Measurements from ENCODE around the gene NPY5R. TPM values are rescaled to one million over a fixed set of nuclear protein-coding genes. Genes with fewer than 3 reads are reported as not detected.

NPY5R gene
- total RNA-seq, 2 experiments from 2014 or later, result not detected

DNA sequence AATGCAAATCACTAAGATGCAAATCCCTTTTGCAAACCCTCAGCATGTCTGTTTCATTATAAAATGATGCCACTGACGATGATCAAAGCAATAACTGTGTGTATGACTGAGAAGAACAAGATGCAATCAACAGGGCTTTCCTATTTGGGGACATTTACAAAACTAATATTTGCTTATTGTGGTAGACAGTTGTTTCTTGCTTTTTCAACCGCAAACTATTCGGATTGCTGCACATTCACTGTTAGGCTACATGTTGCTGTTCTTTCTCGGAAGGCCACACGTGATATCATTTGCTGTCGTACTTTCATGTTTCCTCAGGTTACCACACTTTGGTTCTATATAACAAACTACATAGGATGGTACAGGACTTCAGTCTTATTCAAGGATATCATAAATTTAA lies 49.8 kb downstream of the NPY5R start:
- ATAC-seq (no peak), DNase-seq (no peak)
- CTCF ChIA-PET, result no interaction called here
- no peak overlapping the region for H3K4me3 Mint-ChIP-seq
- H3K4me1 Mint-ChIP-seq (ENCODE audit: low read depth), result no peaks in the 10 kb centered on the region
- no peaks in the 10 kb centered on the region for H3K9me3 Mint-ChIP-seq (ENCODE audit: insufficient read depth)
- no peaks in the 10 kb centered on the region for H3K27me3 Mint-ChIP-seq (ENCODE audit: low read depth)
- H3K27ac Mint-ChIP-seq, result no peak overlapping the region
- POLR2A ChIA-PET, result no interaction called here
- H3K36me3 Mint-ChIP-seq (ENCODE audit: low read depth), result no peaks in the 10 kb centered on the region

GRCh38 chr4:163395055-163395454 lies 51.4 kb downstream of the NPY5R start:
- no peak for ATAC-seq
- DNase-seq, result no peak
- ChIA-PET POLR2A (no interaction called here), CTCF (no interaction called here)
- Mint-ChIP-seq H3K4me3 (no peak overlapping the region), H3K36me3 (ENCODE audit: low read depth) (no peaks in the 10 kb centered on the region), H3K4me1 (ENCODE audit: low read depth) (no peaks in the 10 kb centered on the region), H3K27me3 (ENCODE audit: low read depth) (no peaks in the 10 kb centered on the region), H3K27ac (no peak overlapping the region), H3K9me3 (ENCODE audit: insufficient read depth) (no peaks in the 10 kb centered on the region)

DNA sequence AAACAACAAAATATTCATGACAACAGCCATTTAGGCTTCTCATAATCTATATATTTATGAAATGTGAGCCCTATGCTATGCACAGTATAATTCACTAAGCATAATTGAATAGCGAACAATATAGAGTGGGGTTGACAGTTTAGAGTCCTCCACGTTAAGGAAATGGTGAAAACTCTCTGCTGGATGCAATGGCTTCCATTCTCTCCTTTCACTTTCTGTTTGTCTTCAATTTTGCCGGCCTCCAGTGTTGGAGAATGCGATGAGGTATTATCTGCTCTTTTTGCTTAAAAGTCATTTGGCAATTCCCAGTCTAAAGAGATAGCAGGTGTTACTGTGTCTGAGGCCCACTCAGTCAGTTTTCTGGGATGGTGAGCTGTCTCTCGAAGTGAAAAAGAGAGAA lies 52.1 kb downstream of the NPY5R start:
- Mint-ChIP-seq H3K4me1 (ENCODE audit: low read depth) (no peaks in the 10 kb centered on the region), H3K4me3 (peak overlapping the region; percentile 19), H3K27me3 (ENCODE audit: low read depth) (no peaks in the 10 kb centered on the region), H3K36me3 (ENCODE audit: low read depth) (no peaks in the 10 kb centered on the region), H3K27ac (no peak overlapping the region), H3K9me3 (ENCODE audit: insufficient read depth) (no peaks in the 10 kb centered on the region)
- DNase-seq (no peak), ATAC-seq (no peak)
- ChIA-PET CTCF (no interaction called here), POLR2A (no interaction called here)

- DNase-seq, result no peak
- ChIA-PET CTCF (no interaction called here), POLR2A (no interaction called here)
- no peaks in the 10 kb centered on the region for H3K9me3 Mint-ChIP-seq (ENCODE audit: insufficient read depth)
- peaks cover 3% of the 10 kb centered on the region for H3K27me3 Mint-ChIP-seq (ENCODE audit: low read depth)
- H3K4me1 Mint-ChIP-seq (ENCODE audit: low read depth), result no peaks in the 10 kb centered on the region
- H3K36me3 Mint-ChIP-seq (ENCODE audit: low read depth), result no peaks in the 10 kb centered on the region
- no peak for ATAC-seq
- no peak overlapping the region for H3K4me3 Mint-ChIP-seq
- no peak overlapping the region for H3K27ac Mint-ChIP-seq
These were observed 54.5 kb downstream of the NPY5R start for GRCh38 chr4:163398238-163398637.

- ChIA-PET POLR2A (no interaction called here), CTCF (no interaction called here)
- Mint-ChIP-seq H3K27ac (no peak overlapping the region), H3K4me3 (no peak overlapping the region), H3K36me3 (ENCODE audit: low read depth) (no peaks in the 10 kb centered on the region), H3K9me3 (ENCODE audit: insufficient read depth) (no peaks in the 10 kb centered on the region), H3K4me1 (ENCODE audit: low read depth) (no peaks in the 10 kb centered on the region), H3K27me3 (ENCODE audit: low read depth) (peaks cover 6% of the 10 kb centered on the region)
- DNase-seq (no peak), ATAC-seq (no peak)
These were observed 57.2 kb downstream of the NPY5R start for GRCh38 chr4:163400911-163401310.

Other genes starting within 250 kb of the NPY5R start
- 10 to 100 TPM; 14.9 to 18.2 TPM for gene NAF1, start 177.0 kb upstream of the NPY5R start, total RNA-seq
- gene NPY1R, start 11.3 kb upstream of the NPY5R start, total RNA-seq, result not detected
- not detected for gene TKTL2, start 129.9 kb downstream of the NPY5R start, total RNA-seq
- 10 to 100 TPM; 34.1 TPM for gene TMA16, start 150.8 kb downstream of the NPY5R start, total RNA-seq

Data from activated CD8-positive, alpha-beta T cell treated with anti-CD3 and anti-CD28 coated beads, Interleukin-2, amount 10 ng/mL, durations not matched to agents 7 days and 5 days (primary cell).